ENCODE measurements around the gene DMD.

The DMD gene

DNA sequence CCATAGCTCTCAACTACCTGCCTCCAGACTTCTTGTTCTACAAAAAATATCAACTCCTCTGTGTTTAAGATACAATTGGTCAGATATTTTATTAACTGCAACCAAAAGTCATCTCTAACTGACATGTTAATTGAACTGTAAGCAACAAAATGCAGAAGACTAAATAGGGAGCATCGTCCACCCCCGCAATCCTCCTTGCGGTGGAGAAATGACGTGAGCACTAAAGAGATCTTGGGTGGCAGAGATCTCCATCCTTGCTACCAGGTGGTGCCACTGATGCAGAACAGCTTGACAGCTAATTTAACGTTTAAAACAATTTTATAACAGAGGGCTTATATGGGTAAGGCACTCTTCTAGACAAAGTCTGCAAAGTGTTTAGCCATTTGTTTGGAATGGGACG, 1975.1 kb downstream of the DMD start:
- Histone ChIP-seq H3K27ac (no peak overlapping the region), H3K9ac (ENCODE audit: insufficient read length) (no peak overlapping the region), H3K36me3 (ENCODE audit: insufficient read depth, low read length) (no peaks in the 10 kb centered on the region), H3K9me3 (ENCODE audit: low read depth, low read length) (no peaks in the 10 kb centered on the region), H3K4me3 (no peak overlapping the region)
- TF ChIP-seq FOXP2 (optimal IDR thresholded peaks at IDR 0.05; ENCODE audit: control extremely low read depth, extremely low read length, insufficient read depth) (no peak), POLR2AphosphoS5 (IDR thresholded peaks at IDR 0.05; ENCODE audit: borderline replicate concordance, low read depth, low read length) (no peak), EZH2 (IDR thresholded peaks at IDR 0.05) (no peak)
- DNase-seq (ENCODE audit: low read depth, low spot score), result no peak

- Histone ChIP-seq H3K4me3 (no peak overlapping the region), H3K27ac (no peak overlapping the region), H3K36me3 (ENCODE audit: insufficient read depth, low read length) (no peaks in the 10 kb centered on the region), H3K9ac (ENCODE audit: insufficient read length) (no peak overlapping the region), H3K9me3 (ENCODE audit: low read depth, low read length) (no peaks in the 10 kb centered on the region)
- DNase-seq (ENCODE audit: low read depth, low spot score), result no peak
- no peak for TF ChIP-seq EZH2 (IDR thresholded peaks at IDR 0.05)
- no peak for TF ChIP-seq FOXP2 (optimal IDR thresholded peaks at IDR 0.05; ENCODE audit: control extremely low read depth, extremely low read length, insufficient read depth)
- no peak for TF ChIP-seq POLR2AphosphoS5 (IDR thresholded peaks at IDR 0.05; ENCODE audit: borderline replicate concordance, low read depth, low read length)
These were observed 1977.3 kb downstream of the DMD start for GRCh38 chrX:31233941-31234496.

GRCh38 chrX:31232506-31232905, 1978.8 kb downstream of the DMD start:
- no peak overlapping the region for H3K9ac ChIP-seq (ENCODE audit: insufficient read length)
- H3K36me3 ChIP-seq (ENCODE audit: insufficient read depth, low read length), result no peaks in the 10 kb centered on the region
- H3K9me3 ChIP-seq (ENCODE audit: low read depth, low read length), result no peaks in the 10 kb centered on the region
- DNase-seq (ENCODE audit: low read depth, low spot score), result no peak
- H3K27ac ChIP-seq, result no peak overlapping the region
- TF ChIP-seq POLR2AphosphoS5 (IDR thresholded peaks at IDR 0.05; ENCODE audit: borderline replicate concordance, low read depth, low read length), result no peak
- TF ChIP-seq EZH2 (IDR thresholded peaks at IDR 0.05), result no peak
- no peak for TF ChIP-seq FOXP2 (optimal IDR thresholded peaks at IDR 0.05; ENCODE audit: control extremely low read depth, extremely low read length, insufficient read depth)
- H3K4me3 ChIP-seq, result no peak overlapping the region

DNA sequence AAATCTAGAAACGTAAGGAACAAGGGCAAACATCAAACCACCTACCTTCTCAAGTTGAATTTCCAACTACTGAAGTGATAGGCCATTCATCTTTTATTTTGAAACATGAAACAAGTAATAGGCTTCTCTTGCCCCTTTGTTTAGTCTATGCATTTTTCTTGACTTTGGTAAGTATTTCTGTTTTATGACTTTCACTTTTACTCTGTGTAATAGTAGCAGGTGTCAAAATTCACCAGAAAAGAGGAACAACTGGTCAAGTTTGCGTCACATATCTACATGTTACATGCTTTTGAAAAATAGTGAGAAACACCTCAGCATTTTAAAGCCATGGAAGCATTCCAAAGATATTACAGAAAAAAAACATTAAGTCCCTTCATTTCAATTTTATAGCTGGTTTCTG, 1982.4 kb downstream of the DMD start:
- Histone ChIP-seq H3K9me3 (ENCODE audit: low read depth, low read length) (no peaks in the 10 kb centered on the region), H3K9ac (ENCODE audit: insufficient read length) (no peak overlapping the region), H3K36me3 (ENCODE audit: insufficient read depth, low read length) (no peaks in the 10 kb centered on the region), H3K4me3 (no peak overlapping the region), H3K27ac (no peak overlapping the region)
- no peak for TF ChIP-seq POLR2AphosphoS5 (IDR thresholded peaks at IDR 0.05; ENCODE audit: borderline replicate concordance, low read depth, low read length)
- no peak for TF ChIP-seq FOXP2 (optimal IDR thresholded peaks at IDR 0.05; ENCODE audit: control extremely low read depth, extremely low read length, insufficient read depth)
- TF ChIP-seq EZH2 (IDR thresholded peaks at IDR 0.05), result no peak
- no peak for DNase-seq (ENCODE audit: low read depth, low spot score)

- TF ChIP-seq FOXP2 (optimal IDR thresholded peaks at IDR 0.05; ENCODE audit: control extremely low read depth, extremely low read length, insufficient read depth), result no peak
- Histone ChIP-seq H3K36me3 (ENCODE audit: insufficient read depth, low read length) (no peaks in the 10 kb centered on the region), H3K9me3 (ENCODE audit: low read depth, low read length) (no peaks in the 10 kb centered on the region), H3K9ac (ENCODE audit: insufficient read length) (no peak overlapping the region), H3K27ac (no peak overlapping the region), H3K4me3 (no peak overlapping the region)
- DNase-seq (ENCODE audit: low read depth, low spot score), result no peak
These were observed 1982.9 kb downstream of the DMD start for GRCh38 chrX:31228415-31228832.

DNA sequence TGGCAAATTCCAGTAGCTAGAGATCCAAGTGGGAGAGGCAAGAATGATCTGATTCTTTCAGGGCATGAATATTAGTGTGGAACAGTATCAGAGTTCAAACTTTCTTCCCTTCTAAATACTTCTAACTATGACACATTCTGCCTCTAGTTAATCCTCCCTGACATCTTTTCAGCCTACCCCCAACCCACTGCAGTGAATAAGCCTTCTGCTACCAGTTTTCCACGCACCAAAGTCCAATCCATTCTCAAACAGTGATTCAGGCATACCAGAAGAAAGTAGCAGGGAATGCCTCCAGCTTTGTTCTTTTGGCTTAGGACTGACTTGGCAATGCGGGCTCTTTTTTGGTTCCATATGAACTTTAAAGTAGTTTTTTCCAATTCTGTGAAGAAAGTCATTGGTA, 1984.1 kb downstream of the DMD start:
- Histone ChIP-seq H3K36me3 (ENCODE audit: insufficient read depth, low read length) (no peaks in the 10 kb centered on the region), H3K9ac (ENCODE audit: insufficient read length) (no peak overlapping the region), H3K4me3 (no peak overlapping the region), H3K9me3 (ENCODE audit: low read depth, low read length) (no peaks in the 10 kb centered on the region), H3K27ac (no peak overlapping the region)
- TF ChIP-seq POLR2AphosphoS5 (IDR thresholded peaks at IDR 0.05; ENCODE audit: borderline replicate concordance, low read depth, low read length), result no peak
- no peak for TF ChIP-seq EZH2 (IDR thresholded peaks at IDR 0.05)
- no peak for TF ChIP-seq FOXP2 (optimal IDR thresholded peaks at IDR 0.05; ENCODE audit: control extremely low read depth, extremely low read length, insufficient read depth)
- DNase-seq (ENCODE audit: low read depth, low spot score), result no peak

DNA sequence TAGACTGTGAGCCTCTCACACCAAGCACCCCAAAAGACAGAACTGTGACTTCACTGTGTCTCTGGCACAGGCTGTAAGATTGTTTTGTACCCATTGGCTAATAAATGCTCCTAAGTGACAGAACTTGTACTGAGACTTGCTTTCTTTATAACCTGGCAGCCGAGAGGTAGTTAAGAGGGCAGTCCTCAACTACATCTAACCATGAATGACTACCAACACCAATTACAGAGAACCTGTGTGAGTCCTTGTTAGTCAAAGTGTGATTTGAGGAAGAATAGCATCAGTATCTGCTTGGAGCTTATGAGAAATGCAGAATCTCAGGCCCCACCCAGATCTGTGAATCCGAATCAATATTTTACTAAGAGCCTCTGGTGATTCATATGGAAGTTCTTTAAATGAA, 1985.5 kb downstream of the DMD start:
- no peak for DNase-seq (ENCODE audit: low read depth, low spot score)
- Histone ChIP-seq H3K9ac (ENCODE audit: insufficient read length) (no peak overlapping the region), H3K27ac (no peak overlapping the region), H3K4me3 (no peak overlapping the region), H3K9me3 (ENCODE audit: low read depth, low read length) (no peaks in the 10 kb centered on the region), H3K36me3 (ENCODE audit: insufficient read depth, low read length) (no peaks in the 10 kb centered on the region)
- TF ChIP-seq FOXP2 (optimal IDR thresholded peaks at IDR 0.05; ENCODE audit: control extremely low read depth, extremely low read length, insufficient read depth), result no peak
- TF ChIP-seq POLR2AphosphoS5 (IDR thresholded peaks at IDR 0.05; ENCODE audit: borderline replicate concordance, low read depth, low read length), result no peak
- TF ChIP-seq EZH2 (IDR thresholded peaks at IDR 0.05), result no peak

- Histone ChIP-seq H3K9me3 (ENCODE audit: low read depth, low read length) (no peaks in the 10 kb centered on the region), H3K36me3 (ENCODE audit: insufficient read depth, low read length) (no peaks in the 10 kb centered on the region), H3K27ac (no peak overlapping the region), H3K4me3 (no peak overlapping the region), H3K9ac (ENCODE audit: insufficient read length) (no peak overlapping the region)
- TF ChIP-seq FOXP2 (optimal IDR thresholded peaks at IDR 0.05; ENCODE audit: control extremely low read depth, extremely low read length, insufficient read depth) (no peak), EZH2 (IDR thresholded peaks at IDR 0.05) (no peak), POLR2AphosphoS5 (IDR thresholded peaks at IDR 0.05; ENCODE audit: borderline replicate concordance, low read depth, low read length) (no peak)
- no peak for DNase-seq (ENCODE audit: low read depth, low spot score)
These were observed 1986.9 kb downstream of the DMD start for GRCh38 chrX:31224381-31225012.

- H3K9ac ChIP-seq (ENCODE audit: insufficient read length), result no peak overlapping the region
- H3K36me3 ChIP-seq (ENCODE audit: insufficient read depth, low read length), result no peaks in the 10 kb centered on the region
- TF ChIP-seq FOXP2 (optimal IDR thresholded peaks at IDR 0.05; ENCODE audit: control extremely low read depth, extremely low read length, insufficient read depth) (no peak), EZH2 (IDR thresholded peaks at IDR 0.05) (no peak), POLR2AphosphoS5 (IDR thresholded peaks at IDR 0.05; ENCODE audit: borderline replicate concordance, low read depth, low read length) (no peak)
- DNase-seq (ENCODE audit: low read depth, low spot score), result no peak
- no peaks in the 10 kb centered on the region for H3K9me3 ChIP-seq (ENCODE audit: low read depth, low read length)
- no peak overlapping the region for H3K27ac ChIP-seq
- no peak overlapping the region for H3K4me3 ChIP-seq
These were observed 1987.5 kb downstream of the DMD start for GRCh38 chrX:31223817-31224216.
